Endothelial cell of umbilical vein (primary cell): ENCODE results near the gene IGF2R.

Experiments
- CTCF ChIP-seq, 2 donors: IDR thresholded peaks; 1 replicate in 1 of 2; 2 replicates in 1 of 2; pipeline ENCODE4 v1.5.1; 2011; ENCODE audit warnings: low read length in 2 of 2, mild to moderate bottlenecking in 2 of 2, moderate library complexity in 2 of 2, control low read depth in 1 of 2, inconsistent platforms in 1 of 2, low read depth in 1 of 2; ENCODE audit not compliant: insufficient read depth in 1 of 2; ENCODE audit errors: extremely low read depth in 1 of 2
- EZH2 ChIP-seq: IDR thresholded peaks from 2 replicates; pipeline ENCODE4 v1.6.1; 2012; ENCODE audit warnings: borderline replicate concordance, low read depth, mild to moderate bottlenecking, moderate library complexity, low read length, inconsistent platforms; ENCODE audit not compliant: severe bottlenecking
- FOS ChIP-seq: IDR thresholded peaks from 2 replicates; pipeline ENCODE4 v1.6.1; 2011; ENCODE audit warnings: mild to moderate bottlenecking, low read length, moderate library complexity, borderline replicate concordance; ENCODE audit not compliant: insufficient read depth
- GATA2 ChIP-seq: IDR thresholded peaks from 2 replicates; pipeline ENCODE4 v1.7.0; 2011; ENCODE audit warnings: low read depth, mild to moderate bottlenecking, moderate library complexity, mixed read lengths, low read length; ENCODE audit not compliant: insufficient read length, insufficient read depth
- JUN ChIP-seq: IDR thresholded peaks from 2 replicates; pipeline ENCODE4 v1.6.1; 2011; ENCODE audit warnings: borderline replicate concordance, low read depth; ENCODE audit not compliant: insufficient read length, insufficient read depth
- MAX ChIP-seq: IDR thresholded peaks from 2 replicates; pipeline ENCODE4 v1.6.1; 2011; ENCODE audit not compliant: insufficient read depth, insufficient read length
- MYC ChIP-seq: IDR thresholded peaks from one replicate; pipeline ENCODE4 v1.6.1; 2011; ENCODE audit warnings: mild to moderate bottlenecking, low read depth, low read length
- POLR2A ChIP-seq: IDR thresholded peaks from 2 replicates; pipeline ENCODE4 v1.6.1; 2012; ENCODE audit warnings: low read depth, mild to moderate bottlenecking, control low read depth, low read length
- POLR2AphosphoS5 ChIP-seq: IDR thresholded peaks from 2 replicates; pipeline ENCODE4 v1.6.1; 2012; ENCODE audit warnings: low read depth, mild to moderate bottlenecking, control low read depth, low read length, moderate library complexity; ENCODE audit not compliant: insufficient read depth

GRCh38 chr6:160102399-160102798, 133.5 kb downstream of the IGF2R start:
- TF ChIP-seq POLR2A (no peak), GATA2 (no peak), MYC (no peak), CTCF (IDR thresholded peaks at IDR 0.05; ENCODE audit: extremely low read depth in 1 of 2, insufficient read depth in 1 of 2, low read depth in 1 of 2, low read length in 2 of 2) (no peak), JUN (no peak), MAX (no peak), POLR2AphosphoS5 (no peak), EZH2 (no peak), FOS (no peak)
